Common myeloid progenitor, CD34-positive (primary cell): ENCODE data around the gene CABYR.

ENCODE experiments used
- CTCF ChIA-PET: fragments of 350-600 bp; sonication (Branson Sonifier 250); formaldehyde crosslinking; loops from one replicate; lab custom pipeline; 2021; ENCODE audit warnings: antibody characterized with exemption; lab: Charles Lee
- POLR2A ChIA-PET: fragments of 350-600 bp; sonication (Branson Sonifier 250); formaldehyde crosslinking; loops from one replicate; lab custom pipeline; 2021; ENCODE audit warnings: antibody characterized with exemption; lab: Charles Lee
- DNase-seq, 3 donors: peaks; one replicate each; pipeline versions ENCODE4 v3.0.0 to v3.0.0-alpha.2; 2013
- H3K27ac ChIP-seq, 2 experiments: 1 replicate in 1 of 2; 2 replicates in 1 of 2; pipeline ENCODE4 v1.7.0; 2013; ENCODE audit warnings: inconsistent platforms in 2 of 2, low read length in 2 of 2, mild to moderate bottlenecking in 2 of 2, low read depth in 1 of 2, moderate library complexity in 1 of 2; ENCODE audit not compliant: severe bottlenecking in 2 of 2, insufficient read depth in 1 of 2, poor library complexity in 1 of 2
- H3K27me3 ChIP-seq, 5 experiments: replicated peaks in 2 of 5; 1 replicate in 3 of 5; 2 replicates in 2 of 5; pipeline versions ENCODE4 v1.6.1 to v1.7.0; 2013; ENCODE audit warnings: low read length in 4 of 5, mild to moderate bottlenecking in 2 of 5, moderate library complexity in 2 of 5, inconsistent platforms in 1 of 5; ENCODE audit not compliant: insufficient read depth in 5 of 5, control insufficient read depth in 4 of 5
- H3K36me3 ChIP-seq, 4 experiments: 1 replicate in 2 of 4; 2 replicates in 2 of 4; pipeline versions ENCODE4 v1.6.1 to v1.7.0; 2013; ENCODE audit warnings: low read length in 3 of 4, control low read depth in 1 of 4, mild to moderate bottlenecking in 1 of 4; ENCODE audit not compliant: control insufficient read depth in 4 of 4, insufficient read depth in 4 of 4
- H3K4me1 ChIP-seq, 4 experiments: 1 replicate in 3 of 4; 2 replicates in 1 of 4; pipeline versions ENCODE4 v1.6.1 to v1.7.1; 2013; ENCODE audit warnings: low read length in 3 of 4, mild to moderate bottlenecking in 3 of 4, control low read depth in 1 of 4, inconsistent platforms in 1 of 4, moderate library complexity in 1 of 4; ENCODE audit not compliant: control insufficient read depth in 4 of 4, insufficient read depth in 4 of 4; ENCODE audit errors: control extremely low read depth in 1 of 4
- H3K4me3 ChIP-seq, 7 experiments: 1 replicate in 4 of 7; 2 replicates in 3 of 7; pipeline versions ENCODE4 v1.5.1 to v1.7.0; 2013; ENCODE audit warnings: mild to moderate bottlenecking in 7 of 7, low read length in 6 of 7, moderate library complexity in 6 of 7, inconsistent platforms in 2 of 7, low read depth in 2 of 7, control low read depth in 1 of 7; ENCODE audit not compliant: insufficient read depth in 4 of 7, control insufficient read depth in 1 of 7; ENCODE audit errors: extremely low read depth in 1 of 7
- H3K9me3 ChIP-seq, 5 experiments: 1 replicate in 4 of 5; 2 replicates in 1 of 5; pipeline versions ENCODE4 v1.6.1 to v1.7.1; 2013; ENCODE audit warnings: low read length in 4 of 5, mild to moderate bottlenecking in 2 of 5, inconsistent platforms in 1 of 5, low read depth in 1 of 5, moderate library complexity in 1 of 5; ENCODE audit not compliant: control insufficient read depth in 4 of 5, insufficient read depth in 2 of 5; ENCODE audit errors: control extremely low read depth in 1 of 5
- WGBS: methylation state at CpG from one replicate; pipeline ENCODE4 v1.1.5; 2013; ENCODE audit not compliant: insufficient coverage; 5-methylcytosine and 5-hydroxymethylcytosine counted together

Gene CABYR

DNA sequence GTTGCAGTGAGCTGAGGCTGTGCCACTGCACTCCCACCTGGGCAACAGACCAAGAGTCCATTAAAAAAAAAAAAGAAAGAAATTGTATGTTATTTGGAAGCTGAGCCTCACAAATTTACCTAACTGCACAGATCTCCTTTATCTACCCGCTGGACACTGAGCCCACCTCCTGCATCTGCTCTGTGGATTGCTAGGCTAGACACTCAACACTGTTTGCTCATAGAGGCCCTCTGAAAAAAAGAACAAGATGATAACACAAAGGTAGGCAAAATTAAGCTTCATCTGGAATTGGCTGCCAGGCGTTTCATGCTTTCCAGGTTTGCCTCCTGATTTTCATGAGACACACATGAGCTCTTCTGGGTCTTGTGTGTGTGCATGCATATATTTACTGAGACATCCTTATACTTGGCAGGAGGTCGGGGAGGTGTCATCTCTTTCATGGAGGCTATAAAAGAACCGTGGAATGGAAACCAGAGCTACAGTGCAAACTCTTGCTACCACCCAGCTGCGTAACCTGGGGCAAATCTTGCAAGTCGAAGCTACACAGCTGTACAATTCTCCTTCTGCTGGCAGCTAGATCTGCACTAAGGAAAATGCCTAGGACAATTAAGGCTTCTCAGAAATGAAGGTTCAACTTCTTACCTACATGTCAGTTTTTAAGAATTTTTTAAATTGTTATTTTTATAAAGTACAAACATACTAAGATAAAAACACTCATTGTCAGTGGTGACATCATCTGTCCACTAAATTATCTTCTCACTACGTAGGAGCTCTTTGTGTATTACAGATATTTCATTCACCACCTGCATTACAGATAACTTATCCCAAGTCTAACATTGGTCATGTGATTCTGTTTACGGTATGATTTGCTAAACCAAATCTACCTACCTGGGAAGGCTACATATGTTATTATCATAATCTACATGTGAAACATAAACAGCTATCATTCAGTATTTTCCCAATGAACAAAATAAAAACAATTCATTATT is 63.1 kb downstream of the CABYR start:
- Histone ChIP-seq H3K4me3 (no peak overlapping the region), H3K27me3 (no peaks in the 10 kb centered on the region), H3K27ac (no peak overlapping the region), H3K36me3 (peaks cover 0 to 5% (median under 1%) of the 10 kb centered on the region in 4 experiments), H3K9me3 (no peaks in the 10 kb centered on the region), H3K4me1 (no peaks in the 10 kb centered on the region)
- ChIA-PET POLR2A (no interaction called here), CTCF (interaction anchor here (1.3 kb wide), 1 partner anchor 10 kb away, joined by 3 read pairs; no protein-coding TSS in a partner anchor)
- no peak for DNase-seq
- 94% methylated on average over 5 of the region's 8 CpGs for WGBS

DNA sequence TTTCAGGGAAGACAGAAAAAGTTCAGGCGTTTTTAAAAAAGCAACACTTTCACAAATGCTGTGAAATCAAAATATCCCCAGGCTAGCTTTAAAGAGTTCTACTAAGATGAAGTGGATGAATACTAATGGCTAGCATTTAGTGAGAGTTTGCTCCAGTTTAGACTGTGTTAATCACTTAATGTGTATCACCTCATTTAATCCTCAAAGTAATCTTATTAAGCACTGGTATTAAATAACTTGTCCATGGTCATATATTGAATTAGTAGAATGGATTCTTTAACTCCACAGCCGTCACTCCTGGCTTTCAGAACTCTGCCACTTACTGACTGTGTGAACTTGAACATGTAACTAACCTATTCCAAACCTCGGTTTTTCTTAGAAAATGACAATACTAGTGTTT is 66.0 kb downstream of the CABYR start:
- H3K36me3 ChIP-seq, result peaks cover 0 to 7% (median 2%) of the 10 kb centered on the region in 4 experiments
- ChIA-PET POLR2A (no interaction called here), CTCF (interaction anchor here (0.6 kb wide), 1 partner anchor 186 kb away, joined by 3 read pairs; no protein-coding TSS in a partner anchor)
- no peak overlapping the region for H3K27ac ChIP-seq
- no peaks in the 10 kb centered on the region for H3K4me1 ChIP-seq
- no peaks in the 10 kb centered on the region for H3K27me3 ChIP-seq
- H3K9me3 ChIP-seq, result no peaks in the 10 kb centered on the region
- H3K4me3 ChIP-seq, result no peak overlapping the region
- no peak for DNase-seq
- 100% methylated on average over 3 of the region's 3 CpGs for WGBS

DNA sequence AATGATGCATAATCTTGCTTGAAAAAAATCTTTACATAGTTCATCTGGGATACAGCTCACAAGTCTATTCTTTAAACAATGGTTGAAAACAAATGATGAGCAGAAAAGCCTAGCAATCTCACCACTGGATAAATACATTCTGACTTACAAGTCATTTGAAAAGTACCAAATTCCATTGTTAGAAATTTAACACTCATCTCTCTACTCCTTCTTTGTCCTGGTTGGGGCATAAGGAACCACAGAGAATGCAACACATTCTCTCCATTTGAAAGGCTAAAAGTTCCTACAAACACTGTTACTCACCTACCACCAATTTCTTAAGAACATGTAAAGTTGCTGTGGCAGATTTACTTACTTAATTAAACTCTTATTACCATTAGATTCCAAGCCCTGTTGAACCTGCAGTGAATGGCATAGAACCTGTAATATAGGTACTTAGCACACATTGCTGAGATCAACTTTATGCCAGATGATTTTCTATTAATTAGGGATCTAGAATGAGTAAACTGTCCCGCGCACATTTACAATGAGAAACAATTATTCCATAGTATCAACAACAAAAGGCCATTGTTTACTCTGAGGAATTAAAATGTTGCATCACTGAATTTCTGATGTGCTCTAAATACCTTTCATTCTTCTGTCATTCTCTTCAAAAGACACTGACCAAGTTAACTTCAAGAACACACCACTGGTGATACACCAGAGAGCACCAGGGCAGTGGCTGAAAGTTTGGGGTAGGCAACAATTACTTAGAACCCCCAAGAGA is 69.6 kb downstream of the CABYR start:
- no peaks in the 10 kb centered on the region for H3K27me3 ChIP-seq
- H3K36me3 ChIP-seq, result peaks cover 0 to 7% (median 2%) of the 10 kb centered on the region in 4 experiments
- H3K9me3 ChIP-seq, result peaks cover 0 to 1% (median 0%) of the 10 kb centered on the region in 5 experiments
- no peak for DNase-seq
- ChIA-PET POLR2A (no interaction called here), CTCF (no interaction called here)
- H3K4me3 ChIP-seq, result no peak overlapping the region
- no peaks in the 10 kb centered on the region for H3K4me1 ChIP-seq
- WGBS, result no CpG with 5 or more reads among the region's 2 CpGs
- H3K27ac ChIP-seq, result no peak overlapping the region

DNA sequence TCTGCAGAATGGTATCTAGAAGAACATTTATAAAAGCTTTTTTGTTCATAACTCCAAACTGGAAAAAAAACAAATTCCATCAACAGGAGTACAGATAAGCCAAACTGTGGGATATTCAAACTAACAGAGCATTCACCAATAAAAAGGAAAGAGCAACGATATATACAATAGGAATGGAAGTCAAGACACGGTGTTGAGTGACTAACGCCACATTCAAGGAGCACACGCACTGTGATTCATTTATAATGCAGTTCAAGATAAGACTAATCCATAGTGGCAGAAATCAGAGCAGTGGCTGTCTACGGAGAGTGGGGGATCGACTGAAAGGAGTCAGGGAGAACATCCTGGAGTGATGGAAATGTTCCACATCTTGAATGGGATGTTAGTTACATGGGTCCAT is 70.7 kb downstream of the CABYR start:
- WGBS, result 92% methylated on average over 2 of the region's 6 CpGs
- Histone ChIP-seq H3K4me3 (no peak overlapping the region), H3K27me3 (no peaks in the 10 kb centered on the region), H3K36me3 (peaks cover 0 to 10% (median 3%) of the 10 kb centered on the region in 4 experiments), H3K9me3 (peaks cover 0 to 1% (median 0%) of the 10 kb centered on the region in 5 experiments), H3K4me1 (no peaks in the 10 kb centered on the region), H3K27ac (no peak overlapping the region)
- ChIA-PET POLR2A (no interaction called here), CTCF (no interaction called here)
- DNase-seq, result no peak
